ENCODE measurements around the gene DXO. TPM values are rescaled to one million over a fixed set of nuclear protein-coding genes. Genes with fewer than 3 reads are reported as not detected.

DXO gene
- polyA plus RNA-seq, 1 donor from 2014 or later: 20.0 TPM

DNA sequence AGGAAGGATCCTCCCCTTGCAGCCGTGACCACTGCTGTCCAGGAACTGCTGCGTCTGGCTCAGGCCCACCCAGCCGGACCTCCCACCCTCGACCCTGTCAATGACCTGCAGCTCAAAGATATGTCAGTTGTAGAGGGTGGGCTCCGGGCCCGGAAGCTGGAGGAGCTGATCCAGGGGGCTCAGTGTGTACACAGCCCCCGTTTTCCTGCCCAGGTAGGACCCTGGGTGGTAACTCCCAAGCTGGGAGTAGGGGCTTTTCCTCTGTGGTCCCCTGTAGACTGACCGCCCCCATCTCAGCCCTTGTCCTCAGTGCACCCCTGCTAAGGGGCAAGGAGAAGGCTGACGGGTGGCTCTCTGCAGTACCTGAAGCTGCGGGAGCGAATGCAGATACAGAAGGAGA, 3.6 kb downstream of the DXO start:
- Histone ChIP-seq H2AFZ (ENCODE audit: low read depth, low read length) (no peak overlapping the region), H3K9ac (ENCODE audit: low read length) (no peak overlapping the region), H3K4me3 (ENCODE audit: low read length) (no peak overlapping the region), H4K20me1 (ENCODE audit: insufficient read depth) (no peaks in the 10 kb centered on the region), H3K9me3 (ENCODE audit: low read length) (no peaks in the 10 kb centered on the region), H3K9me2 (ENCODE audit: insufficient read depth, low read length) (no peaks in the 10 kb centered on the region), H3K27ac (ENCODE audit: low read length) (no peak overlapping the region), H3F3A (ENCODE audit: insufficient read depth, low read length, poor library complexity, severe bottlenecking) (no peaks in the 10 kb centered on the region), H3K79me2 (replicated peaks; ENCODE audit: insufficient read depth, low read length) (peaks cover 12% of the 10 kb centered on the region), H3K27me3 (ENCODE audit: insufficient read depth, low read depth, low read length) (no peaks in the 10 kb centered on the region), H3K4me2 (ENCODE audit: low read length) (no peak overlapping the region), H3K36me3 (ENCODE audit: insufficient read depth, low read length) (no peaks in the 10 kb centered on the region)
- no peak for TF ChIP-seq SMC3 (conservative IDR thresholded peaks at IDR 0.05; ENCODE audit: poor library complexity)
- TF ChIP-seq RAD21 (conservative IDR thresholded peaks at IDR 0.05): no peak
- TF ChIP-seq, protein P1, sequence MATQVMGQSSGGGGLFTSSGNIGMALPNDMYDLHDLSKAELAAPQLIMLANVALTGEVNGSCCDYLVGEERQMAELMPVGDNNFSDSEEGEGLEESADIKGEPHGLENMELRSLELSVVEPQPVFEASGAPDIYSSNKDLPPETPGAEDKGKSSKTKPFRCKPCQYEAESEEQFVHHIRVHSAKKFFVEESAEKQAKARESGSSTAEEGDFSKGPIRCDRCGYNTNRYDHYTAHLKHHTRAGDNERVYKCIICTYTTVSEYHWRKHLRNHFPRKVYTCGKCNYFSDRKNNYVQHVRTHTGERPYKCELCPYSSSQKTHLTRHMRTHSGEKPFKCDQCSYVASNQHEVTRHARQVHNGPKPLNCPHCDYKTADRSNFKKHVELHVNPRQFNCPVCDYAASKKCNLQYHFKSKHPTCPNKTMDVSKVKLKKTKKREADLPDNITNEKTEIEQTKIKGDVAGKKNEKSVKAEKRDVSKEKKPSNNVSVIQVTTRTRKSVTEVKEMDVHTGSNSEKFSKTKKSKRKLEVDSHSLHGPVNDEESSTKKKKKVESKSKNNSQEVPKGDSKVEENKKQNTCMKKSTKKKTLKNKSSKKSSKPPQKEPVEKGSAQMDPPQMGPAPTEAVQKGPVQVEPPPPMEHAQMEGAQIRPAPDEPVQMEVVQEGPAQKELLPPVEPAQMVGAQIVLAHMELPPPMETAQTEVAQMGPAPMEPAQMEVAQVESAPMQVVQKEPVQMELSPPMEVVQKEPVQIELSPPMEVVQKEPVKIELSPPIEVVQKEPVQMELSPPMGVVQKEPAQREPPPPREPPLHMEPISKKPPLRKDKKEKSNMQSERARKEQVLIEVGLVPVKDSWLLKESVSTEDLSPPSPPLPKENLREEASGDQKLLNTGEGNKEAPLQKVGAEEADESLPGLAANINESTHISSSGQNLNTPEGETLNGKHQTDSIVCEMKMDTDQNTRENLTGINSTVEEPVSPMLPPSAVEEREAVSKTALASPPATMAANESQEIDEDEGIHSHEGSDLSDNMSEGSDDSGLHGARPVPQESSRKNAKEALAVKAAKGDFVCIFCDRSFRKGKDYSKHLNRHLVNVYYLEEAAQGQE (IDR thresholded peaks at IDR 0.05; ENCODE audit: borderline replicate concordance): no peak
- TF ChIP-seq EZH2 (IDR thresholded peaks at IDR 0.05; ENCODE audit: borderline replicate concordance, insufficient read depth, low read length, poor library complexity, severe bottlenecking): no peak
- no peak for TF ChIP-seq MXI1 (conservative IDR thresholded peaks at IDR 0.05; ENCODE audit: poor library complexity, severe bottlenecking)
- no peak for TF ChIP-seq POLR2AphosphoS5 (IDR thresholded peaks at IDR 0.05)
- TF ChIP-seq CTCF (IDR thresholded peaks at IDR 0.05; ENCODE audit: poor library complexity, severe bottlenecking): no peak
- no peak for TF ChIP-seq TAF1 (IDR thresholded peaks at IDR 0.05; ENCODE audit: low read depth)
- no peak for TF ChIP-seq EP300 (conservative IDR thresholded peaks at IDR 0.05; ENCODE audit: poor library complexity, severe bottlenecking)

GRCh38 chr6:31967926-31968320, 4.0 kb downstream of the DXO start:
- Histone ChIP-seq H3F3A (ENCODE audit: insufficient read depth, low read length, poor library complexity, severe bottlenecking) (no peaks in the 10 kb centered on the region), H3K4me3 (ENCODE audit: low read length) (no peak overlapping the region), H3K27ac (ENCODE audit: low read length) (no peak overlapping the region), H4K20me1 (ENCODE audit: insufficient read depth) (no peaks in the 10 kb centered on the region), H2AFZ (ENCODE audit: low read depth, low read length) (no peak overlapping the region), H3K36me3 (ENCODE audit: insufficient read depth, low read length) (no peaks in the 10 kb centered on the region), H3K4me2 (ENCODE audit: low read length) (no peak overlapping the region), H3K9ac (ENCODE audit: low read length) (no peak overlapping the region), H3K79me2 (replicated peaks; ENCODE audit: insufficient read depth, low read length) (peaks cover 7% of the 10 kb centered on the region), H3K27me3 (ENCODE audit: insufficient read depth, low read depth, low read length) (no peaks in the 10 kb centered on the region), H3K9me2 (ENCODE audit: insufficient read depth, low read length) (no peaks in the 10 kb centered on the region), H3K9me3 (ENCODE audit: low read length) (no peaks in the 10 kb centered on the region)
- no peak for TF ChIP-seq RAD21 (conservative IDR thresholded peaks at IDR 0.05)
- TF ChIP-seq SMC3 (conservative IDR thresholded peaks at IDR 0.05; ENCODE audit: poor library complexity): no peak

Measured in neural cell (in vitro differentiated cells).